ENCODE measurements around the gene PEX13.

DNA sequence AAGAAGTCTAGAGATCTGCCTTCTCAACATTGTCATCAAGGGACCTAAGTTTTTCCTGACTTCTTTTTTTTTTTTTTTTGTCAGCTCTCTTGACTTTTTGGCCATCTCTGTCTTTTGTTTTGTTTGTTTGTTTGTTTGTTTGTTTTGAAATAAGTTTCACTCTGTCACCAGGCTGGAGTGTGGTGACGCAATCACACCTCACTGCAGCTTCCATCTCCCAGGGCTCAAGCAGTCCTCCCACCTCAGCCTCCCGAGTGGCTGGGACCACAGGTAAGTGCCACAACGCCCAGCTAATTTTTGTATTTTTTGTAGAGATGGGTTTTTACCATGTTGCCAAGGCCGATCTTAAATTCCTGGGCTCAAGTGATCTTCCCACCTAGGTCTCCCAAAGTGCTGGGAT is 6.2 kb downstream of the PEX13 start:
- TF ChIP-seq CTCF (IDR thresholded peaks at IDR 0.05) (no peak), POLR2A (IDR thresholded peaks at IDR 0.05) (no peak)
